Gastrocnemius medialis (tissue), 4 donors: ENCODE data around the gene DHX40.

Source experiments
- POLR2A ChIP-seq, 2 donors: fragments of 450-650 bp; IDR thresholded peaks; one replicate each; pipeline ENCODE4 v1.6.1; 2017; ENCODE audit warnings: antibody characterized with exemption in 2 of 2, mild to moderate bottlenecking in 2 of 2, moderate library complexity in 2 of 2
- TF ChIP-seq, protein P1 (sequence below), 5 experiments: fragments of 450-650 bp in 3 of 5; fragments of 200-600 bp in 2 of 5; sonication (generic) in 2 of 5; IDR thresholded peaks in 4 of 5; conservative IDR thresholded peaks in 1 of 5; 1 replicate in 4 of 5; 2 replicates in 1 of 5; pipeline ENCODE4 v1.5.1; 2016 to 2019; ENCODE audit warnings: antibody characterized with exemption in 5 of 5, mild to moderate bottlenecking in 3 of 5, moderate library complexity in 3 of 5

DNA sequence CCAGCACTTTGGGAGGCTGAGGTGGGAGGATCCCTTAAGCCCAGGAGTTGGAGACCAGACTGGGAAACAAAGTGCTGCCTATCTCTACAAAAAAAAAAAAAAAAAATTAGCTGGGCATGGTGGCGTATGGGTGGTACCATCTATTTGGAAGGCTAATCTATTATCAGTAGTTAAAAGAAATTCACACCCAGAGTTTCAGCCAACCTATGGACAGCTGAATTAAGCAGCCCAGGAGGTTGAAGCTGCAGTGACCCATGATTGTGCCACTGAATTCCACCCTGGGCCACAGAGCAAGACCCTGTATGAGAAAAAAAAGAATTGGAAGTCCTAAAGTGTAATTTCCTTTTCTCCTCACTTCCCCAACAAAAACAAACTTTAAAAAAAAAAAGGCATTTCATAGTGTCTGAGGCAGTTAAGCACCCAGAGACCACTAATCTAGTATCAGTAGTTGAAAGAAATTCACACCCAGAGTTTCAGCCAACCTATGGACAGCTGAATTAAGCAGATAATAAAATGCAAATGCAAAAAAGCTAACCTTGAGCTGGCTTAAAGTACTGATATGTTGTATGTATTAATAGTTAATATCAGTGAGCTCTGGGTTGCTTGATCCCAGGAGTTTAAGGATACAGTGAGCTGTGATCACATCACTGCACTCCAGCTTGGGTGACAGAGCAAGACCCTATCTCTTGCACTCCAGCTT lies 72.4 kb downstream of the DHX40 start:
- TF ChIP-seq, protein P1, sequence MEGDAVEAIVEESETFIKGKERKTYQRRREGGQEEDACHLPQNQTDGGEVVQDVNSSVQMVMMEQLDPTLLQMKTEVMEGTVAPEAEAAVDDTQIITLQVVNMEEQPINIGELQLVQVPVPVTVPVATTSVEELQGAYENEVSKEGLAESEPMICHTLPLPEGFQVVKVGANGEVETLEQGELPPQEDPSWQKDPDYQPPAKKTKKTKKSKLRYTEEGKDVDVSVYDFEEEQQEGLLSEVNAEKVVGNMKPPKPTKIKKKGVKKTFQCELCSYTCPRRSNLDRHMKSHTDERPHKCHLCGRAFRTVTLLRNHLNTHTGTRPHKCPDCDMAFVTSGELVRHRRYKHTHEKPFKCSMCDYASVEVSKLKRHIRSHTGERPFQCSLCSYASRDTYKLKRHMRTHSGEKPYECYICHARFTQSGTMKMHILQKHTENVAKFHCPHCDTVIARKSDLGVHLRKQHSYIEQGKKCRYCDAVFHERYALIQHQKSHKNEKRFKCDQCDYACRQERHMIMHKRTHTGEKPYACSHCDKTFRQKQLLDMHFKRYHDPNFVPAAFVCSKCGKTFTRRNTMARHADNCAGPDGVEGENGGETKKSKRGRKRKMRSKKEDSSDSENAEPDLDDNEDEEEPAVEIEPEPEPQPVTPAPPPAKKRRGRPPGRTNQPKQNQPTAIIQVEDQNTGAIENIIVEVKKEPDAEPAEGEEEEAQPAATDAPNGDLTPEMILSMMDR (IDR thresholded peaks at IDR 0.05 in 4 of 5, conservative IDR thresholded peaks at IDR 0.05 in 1 of 5) = no peak
- TF ChIP-seq POLR2A (IDR thresholded peaks at IDR 0.05) = no peak
